ENCODE data around the gene S100A2.

S100A2 gene

GRCh38 chr1:153547560-153548551 is 17.8 kb downstream of the S100A2 start:
- H3K4me2 ChIP-seq = peak overlapping the region; percentile 86
- H4K20me1 ChIP-seq = no peaks in the 10 kb centered on the region
- peaks cover 85% of the 10 kb centered on the region for H3K4me1 ChIP-seq
- no peak overlapping the region for H3K4me3 ChIP-seq
- no peaks in the 10 kb centered on the region for H3K36me3 ChIP-seq
- no peaks in the 10 kb centered on the region for H3K27me3 ChIP-seq
- TF ChIP-seq Cebpa-rat (IDR thresholded peaks at IDR 0.05) = no peak
- 0 out of 2 replicates have a peak overlapping the region, but pooled peaks have one; percentile 22 for H3K9ac ChIP-seq
- peak overlapping the region; percentile 83 for H3K27ac ChIP-seq
- no peaks in the 10 kb centered on the region for H3K9me3 ChIP-seq

- Histone ChIP-seq H3K4me1 (peaks cover 94% of the 10 kb centered on the region), H3K36me3 (no peaks in the 10 kb centered on the region), H4K20me1 (no peaks in the 10 kb centered on the region), H3K4me3 (no peak overlapping the region), H3K27me3 (no peaks in the 10 kb centered on the region), H3K9ac (peak overlapping the region; percentile 68; the same call in 1 of the 2 replicates), H3K4me2 (peak overlapping the region; percentile 86), H3K27ac (peak overlapping the region; percentile 83), H3K9me3 (no peaks in the 10 kb centered on the region)
- no peak for TF ChIP-seq Cebpa-rat (IDR thresholded peaks at IDR 0.05)
Measured at GRCh38 chr1:153546796-153547559, 18.7 kb downstream of the S100A2 start.

- no peak for TF ChIP-seq Cebpa-rat (IDR thresholded peaks at IDR 0.05)
- Histone ChIP-seq H3K9me3 (no peaks in the 10 kb centered on the region), H3K9ac (peak overlapping the region; percentile 68; the same call in 1 of the 2 replicates), H3K27ac (peak overlapping the region; percentile 83), H3K4me3 (peak overlapping the region; percentile 58), H3K4me1 (peaks cover 100% of the 10 kb centered on the region), H4K20me1 (no peaks in the 10 kb centered on the region), H3K4me2 (peak overlapping the region; percentile 86), H3K27me3 (no peaks in the 10 kb centered on the region), H3K36me3 (no peaks in the 10 kb centered on the region)
Measured at GRCh38 chr1:153546371-153546770, 19.3 kb downstream of the S100A2 start.

- H3K9me3 ChIP-seq = no peaks in the 10 kb centered on the region
- no peaks in the 10 kb centered on the region for H4K20me1 ChIP-seq
- H3K27ac ChIP-seq = peak within 1 kb of the TSS; percentile 83
- peak within 1 kb of the TSS; percentile 86 for H3K4me2 ChIP-seq
- H3K4me3 ChIP-seq = peak within 1 kb of the TSS; percentile 59
- TF ChIP-seq Cebpa-rat (IDR thresholded peaks at IDR 0.05) = no peak
- peaks cover 100% of the 10 kb centered on the region for H3K4me1 ChIP-seq
- no peaks in the 10 kb centered on the region for H3K36me3 ChIP-seq
- H3K9ac ChIP-seq = peak within 1 kb of the TSS; percentile 74
- no peaks in the 10 kb centered on the region for H3K27me3 ChIP-seq
Measured at GRCh38 chr1:153545067-153546055, 20.3 kb downstream of the S100A2 start, which contains the start of gene S100A4. S100A4 (minus strand) TSS chr1:153545806; CDS start chr1:153544794, 1,012 bp downstream.

GRCh38 chr1:153544453-153545066 is 21.1 kb downstream of the S100A2 start:
- no peaks in the 10 kb centered on the region for H3K36me3 ChIP-seq
- H3K9ac ChIP-seq = peak overlapping the region; percentile 74
- no peaks in the 10 kb centered on the region for H4K20me1 ChIP-seq
- no peak for TF ChIP-seq Cebpa-rat (IDR thresholded peaks at IDR 0.05)
- peak overlapping the region; percentile 83 for H3K27ac ChIP-seq
- no peaks in the 10 kb centered on the region for H3K9me3 ChIP-seq
- no peaks in the 10 kb centered on the region for H3K27me3 ChIP-seq
- H3K4me1 ChIP-seq = peaks cover 100% of the 10 kb centered on the region
- H3K4me2 ChIP-seq = peak overlapping the region; percentile 86
- H3K4me3 ChIP-seq = peak overlapping the region; percentile 59

- Histone ChIP-seq H3K9ac (peak overlapping the region; percentile 11; the same call in 1 of the 2 replicates), H4K20me1 (no peaks in the 10 kb centered on the region), H3K36me3 (no peaks in the 10 kb centered on the region), H3K27me3 (no peaks in the 10 kb centered on the region), H3K27ac (peak overlapping the region; percentile 14; the same call in 1 of the 2 replicates), H3K4me1 (peaks cover 93% of the 10 kb centered on the region), H3K4me3 (no peak overlapping the region), H3K4me2 (peak overlapping the region; percentile 86), H3K9me3 (no peaks in the 10 kb centered on the region)
- TF ChIP-seq Cebpa-rat (IDR thresholded peaks at IDR 0.05) = no peak
Measured at GRCh38 chr1:153543736-153544135, 21.9 kb downstream of the S100A2 start.

GRCh38 chr1:153542956-153543711 is 22.5 kb downstream of the S100A2 start:
- Histone ChIP-seq H4K20me1 (no peaks in the 10 kb centered on the region), H3K9me3 (no peaks in the 10 kb centered on the region), H3K27ac (peak overlapping the region; percentile 14; the same call in 1 of the 2 replicates), H3K36me3 (no peaks in the 10 kb centered on the region), H3K4me1 (peaks cover 87% of the 10 kb centered on the region), H3K9ac (peak overlapping the region; percentile 11; the same call in 1 of the 2 replicates), H3K27me3 (no peaks in the 10 kb centered on the region), H3K4me3 (no peak overlapping the region), H3K4me2 (peak overlapping the region; percentile 86)
- no peak for TF ChIP-seq Cebpa-rat (IDR thresholded peaks at IDR 0.05)
